GM21360 (cell line): ENCODE results near the gene RABGAP1L.
A peak's percentile ranks its signal among the peaks of the same experiment; 100 is the strongest.

Experiments
- ATAC-seq: cut with Tn5 transposase; IDR thresholded peaks from one replicate; pipeline ENCODE4 v1.9.1; 2021; ENCODE audit warnings: mild to moderate bottlenecking, moderate library complexity; ENCODE audit not compliant: unreplicated experiment

Gene RABGAP1L

DNA sequence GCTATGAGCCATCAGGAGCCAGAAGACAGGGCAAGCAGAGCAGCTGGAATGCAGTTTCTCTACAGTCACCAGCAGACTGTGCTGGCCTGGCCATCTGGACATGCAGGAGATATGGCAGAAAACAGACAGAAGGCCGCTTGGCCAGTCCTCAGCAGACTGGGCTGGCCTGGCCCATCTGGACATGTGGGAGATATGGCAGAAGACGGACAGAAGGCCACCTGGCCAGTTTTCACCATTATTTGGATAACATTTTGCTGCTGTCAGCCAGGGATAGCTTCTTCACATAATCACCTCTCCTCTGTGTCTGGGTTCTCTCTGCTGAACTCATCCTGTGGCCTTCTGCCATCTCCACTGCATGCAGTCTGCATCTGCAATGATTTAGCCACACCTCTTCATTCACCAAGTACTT lies 815.4 kb downstream of the RABGAP1L start:
- ATAC-seq: no peak

DNA sequence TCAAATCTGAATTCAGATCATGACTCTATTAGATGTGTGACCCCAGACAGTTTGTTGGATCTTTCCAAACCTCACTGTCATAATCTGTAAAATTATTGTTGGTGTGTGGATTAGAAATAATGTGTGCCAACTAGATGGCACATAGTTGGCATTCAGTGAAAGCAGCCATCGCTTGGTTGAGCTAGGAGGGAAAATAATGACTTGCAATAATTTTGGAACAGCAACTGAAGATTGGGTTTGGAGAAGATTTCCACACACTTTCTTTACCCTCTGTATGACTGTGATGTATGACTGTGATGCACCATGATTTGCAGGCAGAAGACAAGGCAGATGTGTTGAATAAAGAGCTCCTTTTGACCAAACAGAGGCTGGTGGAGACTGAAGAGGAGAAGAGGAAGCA lies 816.4 kb downstream of the RABGAP1L start:
- no peak for ATAC-seq

DNA sequence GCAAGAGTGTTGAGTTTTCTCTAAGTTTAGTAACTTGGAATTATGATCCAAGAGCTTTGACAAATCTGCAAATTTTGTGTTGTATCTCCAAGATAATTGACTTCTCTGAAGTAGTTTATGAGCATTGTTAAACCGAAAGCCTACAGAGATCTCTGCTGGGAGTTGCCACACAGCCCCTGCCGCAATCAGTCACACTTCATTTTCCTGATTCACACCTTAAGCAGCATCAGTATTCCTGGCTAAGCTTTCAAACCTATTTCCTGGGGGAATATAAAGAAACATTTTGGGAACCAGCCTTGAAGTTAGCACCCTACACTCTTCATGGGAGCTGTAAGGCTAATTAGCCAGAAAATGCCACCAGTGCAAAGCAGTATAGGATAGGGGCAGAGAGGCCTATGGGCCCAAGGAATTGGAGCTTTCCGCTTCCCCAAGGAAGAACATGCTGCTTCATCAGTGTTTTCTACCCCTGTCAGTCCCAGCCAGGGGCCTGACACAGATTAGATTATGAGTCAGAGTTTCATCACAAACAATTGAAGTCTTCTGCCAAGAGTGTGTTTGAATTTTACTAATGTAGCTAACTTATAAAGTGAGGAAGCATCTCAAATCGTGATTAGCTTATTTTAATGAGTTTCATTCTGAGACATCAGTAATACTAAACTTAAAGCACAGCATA lies 817.3 kb downstream of the RABGAP1L start:
- no peak for ATAC-seq

DNA sequence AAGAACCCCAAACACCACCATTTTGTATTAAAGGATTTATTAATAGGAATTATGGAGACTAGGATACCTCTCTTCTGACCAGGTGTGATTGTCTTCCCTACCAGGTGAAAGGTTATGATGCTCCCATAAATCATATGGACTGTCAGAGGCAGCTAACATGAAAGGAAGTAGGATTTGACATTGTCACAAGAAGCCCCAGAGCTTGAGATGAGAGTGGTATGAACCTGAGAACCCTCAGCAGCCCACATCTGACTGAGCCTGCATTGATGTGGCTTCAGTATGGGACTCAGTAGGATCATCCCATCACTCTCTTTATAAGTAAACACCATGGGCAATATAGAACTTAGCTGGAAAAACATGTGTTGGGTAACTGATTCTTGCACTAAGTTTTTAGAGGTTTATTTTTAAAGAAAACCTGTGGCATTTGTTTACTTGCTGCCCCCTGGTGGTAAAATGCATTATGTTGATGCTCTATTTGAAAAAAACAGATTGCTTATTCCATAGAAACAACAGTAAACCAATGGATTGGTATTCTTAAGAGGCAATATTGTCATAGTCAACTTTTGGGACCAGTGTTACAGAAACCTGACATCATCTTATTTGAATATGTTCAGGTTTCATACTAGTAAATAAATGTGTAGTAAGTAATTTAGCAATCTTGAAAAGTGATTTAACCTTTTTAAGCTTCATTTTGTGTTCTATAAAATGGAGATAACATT lies 823.8 kb downstream of the RABGAP1L start:
- no peak for ATAC-seq

DNA sequence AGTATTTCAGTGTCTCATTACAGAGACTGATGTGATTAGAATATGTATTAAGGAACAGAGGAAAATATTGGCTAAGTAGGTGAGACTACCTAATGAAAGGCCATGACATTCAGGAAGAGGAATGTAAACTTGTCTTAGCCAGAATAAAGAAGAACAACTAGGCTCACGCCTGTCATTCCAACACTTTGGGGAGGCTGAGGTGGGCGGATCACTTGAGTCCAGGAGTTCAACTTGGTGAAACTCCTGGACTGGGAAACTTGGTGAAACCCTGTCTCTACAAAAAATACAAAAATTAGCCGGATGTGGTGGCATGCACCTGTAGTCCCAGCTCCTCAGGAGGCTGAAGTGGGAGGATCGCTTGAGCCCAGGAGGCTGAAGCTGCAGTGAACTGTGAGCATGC lies 825.6 kb downstream of the RABGAP1L start:
- no peak for ATAC-seq

DNA sequence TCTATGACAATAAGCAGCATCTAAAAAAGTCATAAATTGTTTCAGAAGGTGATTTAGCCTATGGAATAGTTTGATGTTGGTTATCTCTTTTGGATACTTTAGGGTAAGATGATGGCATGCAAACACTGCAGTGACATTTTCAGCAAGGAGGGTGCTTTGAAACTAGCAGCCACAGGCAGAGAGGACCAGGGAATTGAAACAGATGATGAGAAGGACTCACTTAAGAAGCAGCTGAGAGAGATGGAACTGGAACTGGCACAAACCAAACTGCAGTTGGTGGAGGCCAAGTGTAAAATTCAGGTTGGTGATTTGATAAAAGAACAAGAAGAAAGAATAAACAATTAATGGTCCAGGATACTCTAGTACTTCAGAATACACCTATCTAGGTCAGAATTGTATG lies 829.2 kb downstream of the RABGAP1L start:
- ATAC-seq: no peak

DNA sequence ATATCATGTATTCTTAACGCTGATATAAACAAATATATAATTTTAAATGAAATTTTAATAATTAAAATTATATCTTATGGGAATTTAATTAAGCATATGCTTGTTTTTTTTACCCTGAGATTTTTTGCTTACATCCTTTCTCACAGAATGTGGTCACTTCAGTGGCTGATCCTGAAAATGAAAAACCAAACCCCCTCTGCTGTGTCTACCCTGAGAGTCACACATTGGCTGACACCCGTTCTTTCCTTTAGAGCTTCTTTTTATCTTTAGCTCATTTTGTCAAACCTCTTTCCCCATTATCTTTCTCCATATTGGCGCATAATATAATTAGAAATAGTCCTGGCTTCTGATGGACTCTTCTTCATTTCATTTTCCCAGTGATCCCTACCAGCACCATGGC lies 829.7 kb downstream of the RABGAP1L start:
- ATAC-seq: no peak

DNA sequence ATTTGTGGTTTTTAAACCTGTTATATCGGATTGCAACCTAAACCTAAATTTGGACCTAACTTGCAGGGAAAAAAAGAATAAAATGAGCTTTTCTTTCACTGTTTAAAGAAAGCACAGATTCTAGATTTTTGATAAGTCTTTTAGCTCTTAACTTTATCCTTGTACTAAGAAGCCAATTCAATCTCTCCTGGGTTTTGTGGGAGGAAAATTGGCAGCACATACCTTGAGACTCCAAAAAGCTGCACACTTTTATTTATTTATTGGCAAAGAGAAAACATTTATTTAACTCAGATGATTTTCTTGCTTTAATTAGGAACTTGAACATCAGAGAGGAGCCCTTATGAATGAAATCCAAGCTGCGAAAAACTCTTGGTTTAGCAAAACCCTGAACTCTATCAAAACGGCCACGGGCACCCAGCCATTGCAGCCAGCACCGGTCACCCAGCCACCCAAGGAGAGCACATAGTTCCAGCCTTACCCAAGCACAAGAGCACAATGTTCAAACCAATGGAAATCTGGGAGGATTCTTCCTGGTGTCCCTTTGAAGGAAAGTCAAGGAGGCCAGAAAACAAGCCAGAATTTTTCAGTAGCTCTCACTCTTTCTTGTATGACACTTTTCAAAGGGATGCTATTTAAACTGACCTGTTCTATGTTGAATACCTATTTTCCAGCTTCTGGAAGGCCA lies 830.4 kb downstream of the RABGAP1L start:
- ATAC-seq: no peak

DNA sequence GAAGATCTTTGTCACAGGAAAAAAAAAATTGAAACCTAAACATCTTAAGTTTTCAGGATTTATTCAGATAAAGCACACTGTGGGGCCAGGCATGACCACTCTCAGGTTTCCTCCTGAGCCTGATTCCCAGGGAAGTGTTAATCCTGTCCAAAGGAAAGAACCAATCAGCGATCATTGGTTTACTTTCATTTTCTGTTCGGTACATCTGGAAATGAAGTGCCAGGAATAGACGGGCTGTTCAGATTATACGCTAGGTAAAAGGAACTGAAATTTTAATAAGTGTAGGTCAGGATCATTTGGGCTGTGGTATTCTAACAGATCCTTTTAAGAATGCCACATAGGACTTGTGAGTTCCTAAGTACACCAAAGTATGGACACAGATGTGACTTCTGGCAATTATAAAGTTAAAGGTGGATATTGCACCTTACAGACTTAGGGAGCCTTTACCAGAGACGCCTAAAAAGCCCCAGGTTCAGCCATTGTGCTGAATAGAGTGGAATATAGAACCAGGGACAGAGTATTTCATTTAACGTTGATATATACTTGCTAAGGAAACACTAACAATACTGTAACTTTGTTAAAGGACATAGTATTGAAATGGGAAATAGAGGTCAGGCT lies 831.2 kb downstream of the RABGAP1L start:
- ATAC-seq: no peak

DNA sequence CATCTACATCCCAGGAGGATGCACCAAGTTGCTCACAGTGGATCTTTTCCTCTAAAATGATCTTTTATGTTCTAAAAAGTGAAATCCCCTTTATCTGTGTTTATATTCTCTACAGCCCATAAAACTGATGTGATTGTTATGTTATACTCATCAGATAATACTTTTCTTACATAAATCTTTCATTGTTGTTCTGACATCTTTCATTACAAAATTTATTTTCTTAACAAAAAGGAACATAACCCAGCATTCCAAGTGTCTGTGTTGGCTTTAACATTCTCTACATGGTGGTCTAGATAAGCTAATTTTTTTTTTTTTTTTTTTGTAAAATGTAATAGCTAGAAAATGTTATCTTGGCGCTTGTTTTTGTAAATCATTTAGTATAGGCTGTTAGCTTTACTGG lies 832.2 kb downstream of the RABGAP1L start:
- no peak for ATAC-seq

DNA sequence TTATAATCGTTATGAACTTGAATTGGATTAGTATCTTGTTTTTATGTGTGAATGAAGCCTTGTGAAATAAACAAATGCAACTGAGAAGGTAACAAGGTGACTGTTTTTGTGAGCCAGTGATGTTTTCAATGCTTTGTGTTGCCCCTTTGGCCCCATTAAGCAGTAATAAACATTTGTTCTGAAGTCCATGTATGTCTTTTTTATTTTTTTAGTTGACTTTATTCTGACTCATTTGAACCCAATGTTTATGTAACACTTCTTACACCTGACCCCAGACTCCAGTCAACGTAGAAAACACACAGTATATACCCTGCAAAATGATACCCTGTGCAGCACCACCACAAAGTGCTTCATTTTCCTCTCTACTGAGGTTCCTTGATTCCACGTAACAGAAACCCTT lies 835.8 kb downstream of the RABGAP1L start:
- ATAC-seq: no peak

DNA sequence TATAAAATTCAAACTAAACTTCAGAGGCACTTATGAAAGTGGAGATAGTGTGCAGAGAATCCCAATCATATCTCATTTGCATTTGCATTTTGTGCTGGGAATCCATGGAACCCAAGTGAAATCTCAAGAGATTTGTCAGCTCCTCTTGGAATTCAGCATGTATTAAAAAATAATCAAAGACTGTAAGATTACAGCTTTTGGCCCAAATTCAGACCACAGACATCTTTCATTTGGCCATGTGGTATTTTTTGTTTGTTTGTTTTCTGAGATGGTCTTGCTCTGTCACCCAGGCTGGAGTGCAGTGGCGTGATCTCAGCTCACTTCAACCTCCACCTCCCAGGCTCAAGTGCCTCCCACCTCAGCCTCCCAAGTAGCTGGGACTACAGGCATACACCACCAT lies 836.6 kb downstream of the RABGAP1L start:
- ATAC-seq: no peak

DNA sequence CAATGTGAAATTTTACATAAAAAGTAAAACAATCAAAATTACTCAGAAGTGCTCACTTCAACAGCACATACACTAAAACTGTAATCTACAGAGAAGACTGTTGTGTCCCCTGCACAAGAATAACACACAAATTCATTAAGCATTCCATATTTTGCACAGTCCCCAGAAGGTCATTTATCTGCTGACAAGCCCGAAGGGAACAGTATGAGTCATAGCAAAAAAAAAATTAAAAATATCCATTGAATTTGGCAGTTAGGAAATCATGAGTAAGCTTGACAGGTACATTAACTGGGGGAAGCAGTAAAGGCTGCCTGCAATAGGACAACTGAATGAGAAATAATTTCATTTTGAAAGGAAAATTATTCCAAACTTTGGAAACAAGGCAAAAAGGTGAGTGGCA lies 837.2 kb downstream of the RABGAP1L start:
- ATAC-seq: no peak

DNA sequence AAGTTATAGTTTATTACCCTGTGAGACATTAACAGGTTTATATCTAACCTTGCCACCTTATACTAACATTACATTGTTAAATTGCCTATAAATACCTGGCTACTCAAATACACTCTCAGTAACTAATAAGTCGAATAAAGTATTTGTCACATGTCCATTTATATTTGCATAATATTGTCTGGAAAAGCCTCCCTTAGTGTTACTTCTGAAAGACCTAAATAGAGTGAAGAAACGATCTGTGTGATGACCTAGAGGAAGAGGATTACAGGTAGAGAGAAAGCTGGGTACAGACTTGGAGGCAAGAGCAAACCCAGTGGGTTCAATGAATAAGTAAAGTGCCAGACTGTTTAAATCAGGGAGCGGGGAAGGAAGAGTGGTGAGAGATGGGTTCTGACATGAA lies 837.7 kb downstream of the RABGAP1L start:
- ATAC-seq: no peak

DNA sequence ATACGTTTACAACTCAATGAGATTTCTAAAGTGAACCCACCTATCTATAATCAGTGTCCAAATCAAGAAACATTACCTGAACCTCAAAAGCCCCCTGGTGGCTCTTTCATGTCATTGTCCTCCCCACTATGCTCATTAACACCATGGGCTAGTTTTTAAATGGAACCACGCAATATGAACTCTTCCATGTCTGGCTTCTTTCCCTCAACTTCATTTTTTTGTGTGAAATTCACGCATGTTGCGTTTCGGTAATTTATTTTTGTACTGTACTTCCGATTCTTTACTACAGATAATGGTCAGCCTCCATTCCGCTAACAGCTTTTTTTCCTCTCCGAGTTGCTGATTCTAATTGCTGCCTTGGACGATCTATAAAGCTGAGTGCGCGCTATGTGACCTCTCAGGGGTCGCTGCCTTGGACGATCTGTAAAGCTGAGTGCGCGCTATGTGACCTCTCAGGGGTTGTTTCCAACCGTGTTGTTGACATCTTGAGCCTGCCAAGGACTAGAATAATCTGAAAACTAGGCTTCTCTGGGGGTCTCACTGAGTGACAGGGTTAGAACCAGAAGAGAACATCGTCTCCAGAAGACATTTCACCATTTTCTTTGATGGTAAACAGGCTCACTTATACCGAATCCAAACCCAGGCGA lies 839.4 kb downstream of the RABGAP1L start:
- no peak for ATAC-seq

DNA sequence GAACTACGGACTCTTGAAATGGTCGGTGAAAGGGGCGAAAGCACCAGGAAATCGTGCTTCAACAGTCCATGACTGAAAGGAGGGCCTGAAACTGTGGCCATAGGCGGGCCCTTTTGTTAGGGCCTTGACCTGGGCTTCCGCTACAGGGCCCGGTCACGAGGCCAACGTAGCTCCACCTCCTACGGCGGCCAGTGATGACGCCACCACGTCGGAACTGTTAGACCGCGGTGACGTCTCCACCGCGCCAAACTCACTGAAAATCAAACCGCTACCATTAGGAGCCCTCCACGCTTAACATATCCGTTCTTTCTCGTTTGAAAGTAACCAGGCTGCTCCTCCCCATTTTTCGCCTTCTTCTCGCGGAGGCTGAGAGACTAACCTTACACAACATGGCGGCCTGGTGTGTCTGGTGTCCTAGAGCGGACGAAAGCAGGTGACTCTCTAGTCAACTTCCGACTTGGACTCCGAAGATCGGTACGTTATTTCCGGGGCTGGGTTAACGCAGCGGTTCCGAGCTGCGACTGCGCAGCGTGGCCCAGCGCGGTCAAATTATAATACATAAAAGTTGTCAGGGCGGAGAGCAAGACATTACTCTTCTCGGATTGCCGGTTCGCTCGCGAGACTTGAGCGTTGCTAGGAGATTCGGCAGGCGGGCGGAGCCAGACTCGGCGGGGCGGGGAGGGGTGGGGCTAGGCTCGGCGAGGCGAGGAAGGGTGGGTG lies 840.1 kb downstream of the RABGAP1L start:
- ATAC-seq: peak; percentile 75

DNA sequence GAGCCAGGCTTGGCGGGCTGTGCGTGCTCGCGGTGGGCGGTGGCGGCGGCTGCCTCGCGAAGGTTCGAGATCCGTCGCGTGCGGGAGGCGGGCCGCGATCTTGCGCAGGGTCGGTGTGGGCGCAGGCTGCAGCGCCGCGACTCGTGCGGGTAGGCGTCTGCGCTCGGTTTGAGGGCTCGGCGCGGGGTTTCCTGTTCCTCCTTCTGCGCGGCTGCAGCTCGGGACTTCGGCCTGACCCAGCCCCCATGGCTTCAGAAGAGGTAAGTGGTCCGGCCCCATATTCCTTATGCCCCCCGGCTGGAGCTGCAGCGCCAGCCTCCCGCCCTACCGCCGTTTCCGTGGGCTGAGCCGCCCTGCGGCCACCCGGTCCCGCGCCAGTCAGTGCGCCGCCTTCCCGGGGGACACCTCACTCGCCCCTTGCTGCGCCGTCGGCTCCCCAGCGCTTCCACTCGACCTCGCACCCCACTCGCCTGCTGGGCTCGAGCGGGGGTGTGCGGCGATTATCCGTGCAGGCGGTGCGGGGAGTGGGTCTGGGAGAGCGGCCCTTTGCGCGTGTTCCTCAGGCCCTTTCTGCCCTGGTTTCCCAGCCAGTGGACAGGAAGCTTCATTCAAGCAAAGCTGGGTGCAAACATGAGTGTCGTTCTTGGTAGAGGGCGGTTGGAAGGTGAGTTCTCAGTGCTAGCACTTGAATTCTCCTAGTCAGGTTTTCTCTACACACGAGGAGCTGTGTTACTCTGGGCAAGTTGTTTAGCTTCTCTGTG lies 840.8 kb downstream of the RABGAP1L start, which contains the start of gene CACYBP:
Gene CACYBP, plus strand, starts transcription at position 12 of the 761 bp plus-strand sequence. Its CDS starts 234 bp downstream, at position 246.
- peak; percentile 17 for ATAC-seq

DNA sequence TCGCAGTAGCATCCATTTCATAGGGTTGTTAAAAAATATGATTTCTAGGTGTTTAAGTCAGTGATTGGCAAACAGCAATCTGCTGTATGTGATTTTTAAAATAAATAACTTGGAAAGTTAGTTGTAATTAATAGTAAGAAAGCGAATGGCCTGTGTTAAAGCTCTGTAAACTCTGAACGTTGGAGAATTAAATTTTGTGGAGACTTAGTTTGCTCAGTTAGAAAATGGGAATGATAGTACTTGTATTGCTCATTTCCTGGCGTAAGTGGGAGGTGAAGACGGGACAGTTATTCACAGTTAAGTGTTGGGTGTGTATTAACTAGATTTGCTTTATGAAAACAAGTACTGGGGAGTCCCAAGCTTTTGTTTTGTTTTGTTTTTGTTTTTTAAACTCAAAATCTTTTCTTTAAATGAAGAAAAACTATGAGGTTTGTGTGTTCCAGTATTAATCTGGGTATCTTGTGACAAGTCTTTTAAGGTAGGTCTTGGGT lies 841.4 kb downstream of the RABGAP1L start:
- no peak for ATAC-seq

DNA sequence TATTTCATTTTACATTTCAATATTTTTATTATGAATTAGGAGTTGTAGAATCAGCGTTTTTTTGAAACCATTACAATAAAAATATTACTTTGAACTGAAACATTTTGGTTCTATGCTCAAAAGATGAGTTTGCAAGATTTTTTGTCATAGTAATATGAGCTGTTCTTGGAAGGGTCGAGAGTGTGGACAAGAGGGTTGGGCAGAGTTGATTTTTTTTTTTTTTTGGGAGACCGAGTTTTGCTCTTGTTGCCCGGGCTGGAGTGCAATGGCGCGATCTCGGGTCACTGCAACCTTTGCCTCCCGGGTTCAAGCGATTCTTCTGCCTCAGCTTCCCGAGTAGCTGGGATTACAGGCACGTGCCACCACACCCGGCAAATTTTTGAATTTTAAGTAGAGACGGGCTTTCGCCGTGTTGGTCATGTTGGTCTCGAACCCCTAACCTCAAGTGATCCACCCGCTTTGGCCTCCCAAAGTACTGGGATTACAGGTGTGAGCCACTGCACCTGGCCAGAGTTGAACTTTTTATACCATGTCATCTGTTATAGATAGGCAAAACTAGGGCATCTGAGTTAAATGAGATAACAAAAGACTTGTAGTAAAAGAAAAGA lies 843.7 kb downstream of the RABGAP1L start:
- ATAC-seq: no peak
